Stimulated activated naive B cell treated with anti-CD40 and anti-IgM and Interleukin-4, amounts not matched to agents 10 μg/mL and 1 μg/mL and 100 μg/mL, for 72 hours (primary cell): Measurements from ENCODE around the gene PRUNE2.
A peak's percentile ranks its signal among the peaks of the same experiment; 100 is the strongest.
"Not testable (repeated sequence)": the region's sequence is repeated elsewhere in the genome, so short reads cannot be mapped to it uniquely, and the experiment has no call there.

Experiments
- ATAC-seq, 2 donors: fragments of 150-1000 bp; cut with Tn5 transposase; replicated peaks; 2 replicates each; pipeline ENCODE4 v1.10.0; 2021; ENCODE audit warnings: moderate library complexity in 1 of 2
- DNase-seq: peaks from one replicate; pipeline ENCODE4 v3.0.0; 2021
- H3K27ac Mint-ChIP-seq: one replicate; pipeline ENCODE4 v1.8.0; 2022; ENCODE audit warnings: mild to moderate bottlenecking, mixed read lengths
- H3K27me3 Mint-ChIP-seq, 2 donors: one replicate each; pipeline ENCODE4 v1.8.0; 2022; ENCODE audit warnings: mixed read lengths in 2 of 2
- H3K36me3 Mint-ChIP-seq, 2 donors: one replicate each; pipeline ENCODE4 v1.8.0; 2022; ENCODE audit warnings: mixed read lengths in 2 of 2, mild to moderate bottlenecking in 1 of 2
- H3K4me1 Mint-ChIP-seq, 2 donors: one replicate each; pipeline ENCODE4 v1.8.0; 2022; ENCODE audit warnings: mixed read lengths in 2 of 2, mild to moderate bottlenecking in 1 of 2
- H3K4me3 Mint-ChIP-seq, 2 donors: one replicate each; pipeline ENCODE4 v1.8.0; 2022; ENCODE audit warnings: mild to moderate bottlenecking in 2 of 2, mixed read lengths in 2 of 2, moderate library complexity in 1 of 2
- H3K9me3 Mint-ChIP-seq, 2 donors: one replicate each; pipeline ENCODE4 v1.8.0; 2022; ENCODE audit warnings: mixed read lengths in 2 of 2, mild to moderate bottlenecking in 1 of 2

Gene PRUNE2

GRCh38 chr9:76603931-76604570 lies 301.9 kb downstream of the PRUNE2 start:
- no peak for DNase-seq
- Mint-ChIP-seq H3K4me3 (peak overlapping the region in 1 of 2 donors; percentile 35), H3K27ac (peak overlapping the region; percentile 89), H3K9me3 (no peaks in the 10 kb centered on the region), H3K27me3 (no peaks in the 10 kb centered on the region), H3K36me3 (peaks cover 6 to 13% of the 10 kb centered on the region in 2 donors), H3K4me1 (peaks cover 20 to 62% of the 10 kb centered on the region in 2 donors)
- no peak for ATAC-seq

- Mint-ChIP-seq H3K27ac (peak overlapping the region; percentile 89), H3K4me1 (peaks cover 20 to 57% of the 10 kb centered on the region in 2 donors), H3K36me3 (peaks cover 4 to 7% of the 10 kb centered on the region in 2 donors), H3K4me3 (peak overlapping the region in 1 of 2 donors; percentile 35), H3K27me3 (no peaks in the 10 kb centered on the region), H3K9me3 (no peaks in the 10 kb centered on the region)
- DNase-seq (no peak), ATAC-seq (peak; percentile 60 to 65)
Measured at GRCh38 chr9:76603448-76603895, 302.4 kb downstream of the PRUNE2 start.

- peaks cover 0 to 5% of the 10 kb centered on the region in 2 donors for H3K36me3 Mint-ChIP-seq
- ATAC-seq, result no peak
- H3K27me3 Mint-ChIP-seq, result no peaks in the 10 kb centered on the region
- H3K4me3 Mint-ChIP-seq, result no peak overlapping the region
- peaks cover 14 to 45% of the 10 kb centered on the region in 2 donors for H3K4me1 Mint-ChIP-seq
- no peak overlapping the region for H3K27ac Mint-ChIP-seq
- no peak for DNase-seq
- H3K9me3 Mint-ChIP-seq, result no peaks in the 10 kb centered on the region
Measured at GRCh38 chr9:76602199-76602598, 303.7 kb downstream of the PRUNE2 start.

GRCh38 chr9:76600007-76600615 lies 305.8 kb downstream of the PRUNE2 start:
- Mint-ChIP-seq H3K27me3 (no peaks in the 10 kb centered on the region), H3K4me3 (no peak overlapping the region), H3K9me3 (no peaks in the 10 kb centered on the region), H3K4me1 (peaks cover 15 to 40% of the 10 kb centered on the region in 2 donors), H3K36me3 (peaks cover 0 to 5% of the 10 kb centered on the region in 2 donors), H3K27ac (no peak overlapping the region)
- ATAC-seq, result no peak
- no peak for DNase-seq

- ATAC-seq, result no peak
Measured at GRCh38 chr9:76598981-76599380, 306.9 kb downstream of the PRUNE2 start.

GRCh38 chr9:76595645-76596044 lies 310.3 kb downstream of the PRUNE2 start:
- Mint-ChIP-seq H3K36me3 (peaks cover 1 to 9% of the 10 kb centered on the region in 2 donors), H3K4me1 (peaks cover 15 to 35% of the 10 kb centered on the region in 2 donors), H3K27ac (no peak overlapping the region), H3K27me3 (no peaks in the 10 kb centered on the region), H3K4me3 (no peak overlapping the region), H3K9me3 (no peaks in the 10 kb centered on the region)
- DNase-seq (no peak), ATAC-seq (peak; percentile 88 to 93)

More at GRCh38 chr9:76598981-76599380, 306.9 kb downstream of the PRUNE2 start:
- Mint-ChIP-seq H3K36me3 (peaks cover 5% of the 10 kb centered on the region in 2 donors), H3K27ac (no peak overlapping the region), H3K27me3 (no peaks in the 10 kb centered on the region), H3K9me3 (no peaks in the 10 kb centered on the region), H3K4me3 (no peak overlapping the region), H3K4me1 (peaks cover 16 to 33% of the 10 kb centered on the region in 2 donors)
- no peak for DNase-seq

- no peak overlapping the region for H3K27ac Mint-ChIP-seq
- DNase-seq (no peak), ATAC-seq (no peak)
- no peak overlapping the region for H3K4me3 Mint-ChIP-seq
- H3K27me3 Mint-ChIP-seq, result no peaks in the 10 kb centered on the region
- H3K36me3 Mint-ChIP-seq, result peaks cover 1 to 9% of the 10 kb centered on the region in 2 donors
- H3K9me3 Mint-ChIP-seq, result no peaks in the 10 kb centered on the region
- H3K4me1 Mint-ChIP-seq, result peaks cover 15 to 30% of the 10 kb centered on the region in 2 donors
Measured at GRCh38 chr9:76594764-76595424, 311.0 kb downstream of the PRUNE2 start.

- DNase-seq, ATAC-seq: not testable (repeated sequence)
Measured at GRCh38 chr9:76593961-76594735, 311.8 kb downstream of the PRUNE2 start.

GRCh38 chr9:76592974-76593347 lies 313.0 kb downstream of the PRUNE2 start:
- Mint-ChIP-seq H3K36me3 (peaks cover 0 to 12% of the 10 kb centered on the region in 2 donors), H3K4me3 (no peak overlapping the region), H3K27ac (no peak overlapping the region), H3K27me3 (no peaks in the 10 kb centered on the region), H3K4me1 (peaks cover 15 to 28% of the 10 kb centered on the region in 2 donors), H3K9me3 (no peaks in the 10 kb centered on the region)
- DNase-seq (no peak), ATAC-seq (peak; percentile 65 to 68)

More at GRCh38 chr9:76593961-76594735, 311.8 kb downstream of the PRUNE2 start:
- not testable (repeated sequence) for H3K4me3 Mint-ChIP-seq, H3K27ac Mint-ChIP-seq, H3K27me3 Mint-ChIP-seq, H3K9me3 Mint-ChIP-seq
- Mint-ChIP-seq H3K36me3 (peaks cover 1 to 12% of the 10 kb centered on the region in 2 donors), H3K4me1 (peaks cover 15 to 28% of the 10 kb centered on the region in 2 donors)

GRCh38 chr9:76592091-76592973 lies 313.6 kb downstream of the PRUNE2 start:
- Mint-ChIP-seq H3K27me3 (no peaks in the 10 kb centered on the region), H3K36me3 (peaks cover 0 to 12% of the 10 kb centered on the region in 2 donors), H3K9me3 (no peaks in the 10 kb centered on the region), H3K4me3 (no peak overlapping the region), H3K4me1 (peaks cover 15 to 32% of the 10 kb centered on the region in 2 donors), H3K27ac (peak overlapping the region; percentile 47)
- ATAC-seq (no peak), DNase-seq (no peak)

- Mint-ChIP-seq H3K4me3 (no peak overlapping the region), H3K36me3 (peaks cover 0 to 12% of the 10 kb centered on the region in 2 donors), H3K27me3 (no peaks in the 10 kb centered on the region), H3K4me1 (peaks cover 15 to 40% of the 10 kb centered on the region in 2 donors), H3K27ac (peak overlapping the region; percentile 47), H3K9me3 (no peaks in the 10 kb centered on the region)
- DNase-seq (no peak), ATAC-seq (no peak)
Measured at GRCh38 chr9:76591256-76591950, 314.5 kb downstream of the PRUNE2 start.

GRCh38 chr9:76588316-76588715 lies 317.6 kb downstream of the PRUNE2 start:
- no peak for ATAC-seq
- DNase-seq, result no peak
- H3K4me3 Mint-ChIP-seq, result no peak overlapping the region
- H3K27me3 Mint-ChIP-seq, result no peaks in the 10 kb centered on the region
- peaks cover 8 to 34% of the 10 kb centered on the region in 2 donors for H3K4me1 Mint-ChIP-seq
- H3K9me3 Mint-ChIP-seq, result no peaks in the 10 kb centered on the region
- H3K36me3 Mint-ChIP-seq, result peaks cover 0 to 10% of the 10 kb centered on the region in 2 donors
- no peak overlapping the region for H3K27ac Mint-ChIP-seq
